ENCODE data around the gene PDE4A. TPM values are rescaled to one million over a fixed set of nuclear protein-coding genes. Genes with fewer than 3 reads are reported as not detected.

The PDE4A gene
- total and polyA plus RNA-seq, 4 donors: 10.3 to 23.6 (median 12.8) TPM

DNA sequence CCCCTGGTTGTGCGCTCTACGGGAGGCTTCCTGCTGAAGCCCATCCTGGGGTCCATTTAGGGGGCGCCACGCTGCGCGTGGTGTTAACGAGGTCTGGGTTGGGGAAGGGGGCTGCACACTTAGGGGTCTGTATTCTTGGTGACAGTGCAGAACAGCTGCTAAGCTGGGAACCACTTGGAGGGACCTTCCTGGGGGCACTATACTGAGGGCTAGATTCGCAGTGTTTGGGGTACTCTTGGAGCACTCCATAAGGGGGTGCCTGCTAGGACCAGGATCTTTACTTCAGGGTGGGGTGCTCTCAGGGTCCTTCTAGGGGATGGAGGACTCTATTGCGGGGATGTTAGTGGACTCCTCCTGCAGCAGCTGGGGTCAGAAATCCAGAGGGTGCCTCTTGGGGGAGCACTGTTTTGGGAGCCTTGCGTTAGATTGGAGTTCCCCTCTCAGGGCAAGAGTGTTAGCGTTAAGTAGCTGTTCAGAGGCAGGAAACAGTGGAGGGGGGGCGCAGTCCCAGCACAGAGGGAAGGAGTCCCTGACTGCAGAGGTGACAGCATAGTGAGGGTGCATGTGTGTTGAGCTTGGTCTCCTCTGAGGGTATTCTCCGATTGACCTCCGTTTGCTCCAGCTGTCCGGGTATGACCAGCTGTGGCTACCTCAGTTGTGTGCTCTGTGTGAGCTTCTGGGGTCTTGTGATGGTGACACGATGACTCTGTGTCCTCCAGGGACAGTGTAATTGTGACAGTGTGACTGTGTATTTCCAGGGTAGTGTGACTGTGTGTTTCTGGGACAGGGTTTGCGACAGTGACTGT, 1.1 kb downstream of the PDE4A start:
- DNase-seq (no peak), ATAC-seq (ENCODE audit: insufficient read depth, low FRiP score) (no peak)
- Histone ChIP-seq H3K36me3 (ENCODE audit: control insufficient read depth in 4 of 4, insufficient read depth in 4 of 4, low read length in 4 of 4) (no peaks in the 10 kb centered on the region), H3K4me1 (ENCODE audit: control insufficient read depth in 5 of 5, insufficient read depth in 5 of 5, low read length in 5 of 5) (peaks cover 0 to 18% (median 0%) of the 10 kb centered on the region in 5 donors), H3K27me3 (ENCODE audit: control insufficient read depth in 3 of 3, insufficient read depth in 3 of 3, low read length in 2 of 3) (peaks cover 0 to 80% (median 70%) of the 10 kb centered on the region in 3 donors), H3K4me3 (no peak overlapping the region), H3K9me3 (ENCODE audit: control insufficient read depth in 4 of 4, insufficient read depth in 3 of 4, low read length in 3 of 4) (peaks cover 0 to 3% (median 0%) of the 10 kb centered on the region in 4 donors), H3K9ac (ENCODE audit: insufficient read depth in 1 of 2, low read length in 2 of 2) (no peak overlapping the region), H3K27ac (ENCODE audit: low read depth in 1 of 2, low read length in 1 of 2) (no peak overlapping the region)
- TF ChIP-seq, protein P1, sequence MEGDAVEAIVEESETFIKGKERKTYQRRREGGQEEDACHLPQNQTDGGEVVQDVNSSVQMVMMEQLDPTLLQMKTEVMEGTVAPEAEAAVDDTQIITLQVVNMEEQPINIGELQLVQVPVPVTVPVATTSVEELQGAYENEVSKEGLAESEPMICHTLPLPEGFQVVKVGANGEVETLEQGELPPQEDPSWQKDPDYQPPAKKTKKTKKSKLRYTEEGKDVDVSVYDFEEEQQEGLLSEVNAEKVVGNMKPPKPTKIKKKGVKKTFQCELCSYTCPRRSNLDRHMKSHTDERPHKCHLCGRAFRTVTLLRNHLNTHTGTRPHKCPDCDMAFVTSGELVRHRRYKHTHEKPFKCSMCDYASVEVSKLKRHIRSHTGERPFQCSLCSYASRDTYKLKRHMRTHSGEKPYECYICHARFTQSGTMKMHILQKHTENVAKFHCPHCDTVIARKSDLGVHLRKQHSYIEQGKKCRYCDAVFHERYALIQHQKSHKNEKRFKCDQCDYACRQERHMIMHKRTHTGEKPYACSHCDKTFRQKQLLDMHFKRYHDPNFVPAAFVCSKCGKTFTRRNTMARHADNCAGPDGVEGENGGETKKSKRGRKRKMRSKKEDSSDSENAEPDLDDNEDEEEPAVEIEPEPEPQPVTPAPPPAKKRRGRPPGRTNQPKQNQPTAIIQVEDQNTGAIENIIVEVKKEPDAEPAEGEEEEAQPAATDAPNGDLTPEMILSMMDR (IDR thresholded peaks at IDR 0.05; ENCODE audit: control extremely low read depth, extremely low read depth): no peak
- WGBS, 2 donors: 23 to 26% methylated on average over 17 of the region's 17 CpGs

DNA sequence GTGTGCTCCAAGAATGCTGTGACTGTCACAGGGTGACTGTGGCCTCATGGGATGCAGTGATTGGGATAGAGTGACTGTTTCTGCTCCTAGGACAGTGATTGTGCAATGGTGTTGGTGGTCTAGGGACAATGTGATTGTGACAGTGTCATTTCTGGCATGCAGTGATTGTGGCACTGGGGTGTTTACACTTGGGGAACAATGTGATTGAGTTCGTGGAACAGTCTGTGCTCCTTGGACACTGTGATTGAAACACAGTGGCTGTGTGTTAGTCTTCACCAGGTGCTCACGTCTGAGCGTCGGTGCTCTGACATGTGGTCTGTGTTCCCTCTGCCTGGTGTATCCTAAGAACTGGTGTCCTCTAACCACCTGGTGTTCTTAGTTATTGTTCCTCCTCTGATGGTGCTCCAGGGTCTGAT, 1.7 kb downstream of the PDE4A start:
- H3K4me3 ChIP-seq: no peak overlapping the region
- peaks cover 0 to 3% (median 0%) of the 10 kb centered on the region in 4 donors for H3K9me3 ChIP-seq (ENCODE audit: control insufficient read depth in 4 of 4, insufficient read depth in 3 of 4, low read length in 3 of 4)
- DNase-seq (no peak), ATAC-seq (ENCODE audit: insufficient read depth, low FRiP score) (no peak)
- H3K4me1 ChIP-seq (ENCODE audit: control insufficient read depth in 5 of 5, insufficient read depth in 5 of 5, low read length in 5 of 5): peaks cover 0 to 18% (median 0%) of the 10 kb centered on the region in 5 donors
- peaks cover 0 to 79% (median 64%) of the 10 kb centered on the region in 3 donors for H3K27me3 ChIP-seq (ENCODE audit: control insufficient read depth in 3 of 3, insufficient read depth in 3 of 3, low read length in 2 of 3)
- no peak overlapping the region for H3K27ac ChIP-seq (ENCODE audit: low read depth in 1 of 2, low read length in 1 of 2)
- no peak overlapping the region for H3K9ac ChIP-seq (ENCODE audit: insufficient read depth in 1 of 2, low read length in 2 of 2)
- TF ChIP-seq, protein P1 (IDR thresholded peaks at IDR 0.05; ENCODE audit: control extremely low read depth, extremely low read depth): no peak
- 40 to 48% methylated on average over 4 of the region's 4 CpGs for WGBS, 2 donors
- H3K36me3 ChIP-seq (ENCODE audit: control insufficient read depth in 4 of 4, insufficient read depth in 4 of 4, low read length in 4 of 4): no peaks in the 10 kb centered on the region

DNA sequence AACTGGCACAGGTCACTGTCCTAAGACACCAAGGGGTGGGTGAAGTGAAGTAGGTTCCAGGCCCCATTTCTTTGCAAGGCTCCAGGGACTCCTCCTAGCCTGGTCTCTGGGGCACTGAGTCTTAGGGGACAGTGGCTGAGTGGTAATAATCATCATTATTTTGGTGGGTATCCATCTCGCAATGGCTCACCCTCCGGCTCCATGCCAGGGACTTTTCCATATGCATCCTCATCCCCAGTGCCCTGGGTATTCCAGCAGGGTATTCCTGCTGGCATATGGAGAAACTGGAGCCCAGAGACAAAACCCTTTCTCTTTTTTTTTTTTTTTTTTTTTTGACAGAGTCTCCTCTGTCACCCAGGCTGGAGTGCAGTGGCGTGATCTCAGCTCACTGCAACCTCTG, 2.5 kb downstream of the PDE4A start:
- 77 to 93% methylated on average over 3 of the region's 3 CpGs for WGBS, 2 donors
- TF ChIP-seq, protein P1 (IDR thresholded peaks at IDR 0.05; ENCODE audit: control extremely low read depth, extremely low read depth): no peak
- H3K9me3 ChIP-seq (ENCODE audit: control insufficient read depth in 4 of 4, insufficient read depth in 3 of 4, low read length in 3 of 4): peaks cover 0 to 3% (median 0%) of the 10 kb centered on the region in 4 donors
- H3K27me3 ChIP-seq (ENCODE audit: control insufficient read depth in 3 of 3, insufficient read depth in 3 of 3, low read length in 2 of 3): peaks cover 0 to 74% (median 56%) of the 10 kb centered on the region in 3 donors
- ATAC-seq (ENCODE audit: insufficient read depth, low FRiP score) (no peak), DNase-seq (no peak)
- no peak overlapping the region for H3K4me3 ChIP-seq
- no peak overlapping the region for H3K9ac ChIP-seq (ENCODE audit: insufficient read depth in 1 of 2, low read length in 2 of 2)
- peaks cover 0 to 18% (median 0%) of the 10 kb centered on the region in 5 donors for H3K4me1 ChIP-seq (ENCODE audit: control insufficient read depth in 5 of 5, insufficient read depth in 5 of 5, low read length in 5 of 5)
- no peaks in the 10 kb centered on the region for H3K36me3 ChIP-seq (ENCODE audit: control insufficient read depth in 4 of 4, insufficient read depth in 4 of 4, low read length in 4 of 4)
- H3K27ac ChIP-seq (ENCODE audit: low read depth in 1 of 2, low read length in 1 of 2): no peak overlapping the region

Data from lung (tissue), 12 donors.